Measurements from ENCODE around the gene KLC1. TPM values are rescaled to one million over a fixed set of nuclear protein-coding genes. Genes with fewer than 3 reads are reported as not detected.

Gene KLC1
- total and polyA plus RNA-seq, 2 of the 13 experiments (the other 11 are each of a cell fraction or from before 2014, with no cell fraction given) = 53.2 to 63.5 TPM

GRCh38 chr14:103684471-103684870 lies 55.5 kb downstream of the KLC1 start:
- FAIRE-seq (no peak), ATAC-seq (no peak), DNase-seq (ENCODE audit: low spot score) (no peak)
- ChIA-PET POLR2A (no interaction called here), CTCF (ENCODE audit: low intra/inter-chr PET ratio, low total read pairs) (no interaction called here)
- Histone ChIP-seq H3K79me2 (ENCODE audit: insufficient read depth, low read length) (no peaks in the 10 kb centered on the region), H3K9ac (ENCODE audit: insufficient read depth, low read depth, low read length) (no peak overlapping the region), H3K27ac (ENCODE audit: extremely low read length, insufficient read depth, low read length) (no peak overlapping the region), H4K20me1 (ENCODE audit: insufficient read depth, low read length) (no peaks in the 10 kb centered on the region), H3K4me1 (ENCODE audit: insufficient read depth, low read length) (no peaks in the 10 kb centered on the region), H3K9me3 (ENCODE audit: low read length) (no peaks in the 10 kb centered on the region), H3K4me2 (ENCODE audit: low read depth, low read length) (no peak overlapping the region), H3K4me3 (replicated peaks in 1 of 3; ENCODE audit: insufficient read depth in 1 of 3, low read depth in 2 of 3, low read length in 3 of 3) (no peak overlapping the region), H2AFZ (ENCODE audit: low read length) (no peak overlapping the region), H3K36me3 (replicated peaks in 1 of 2; ENCODE audit: control insufficient read depth in 1 of 2, insufficient read depth in 2 of 2, low read length in 2 of 2) (peaks cover 20 to 77% of the 10 kb centered on the region in 2 experiments), H3K27me3 (ENCODE audit: control insufficient read depth in 1 of 2, insufficient read depth in 2 of 2, low read length in 2 of 2) (no peaks in the 10 kb centered on the region)
- in situ Hi-C loops (cut with HindIII; ENCODE audit: extremely low pct_ligation_motif_present, low pct_unique_long_range_greater_than_20kb) = no loop called here
- no TSS peak for BruUV-seq (replicated peaks)
- WGBS (ENCODE audit: low lambda C conversion rate) = 79% methylated on average over 5 of the region's 6 CpGs
- no peak for TF ChIP-seq ZNF879 (CRISPR knock-in tag; IDR thresholded peaks at IDR 0.05)
- peak; percentile 34 for TF ChIP-seq RBM22 (optimal IDR thresholded peaks at IDR 0.05; ENCODE audit: low read length)
- intact Hi-C loops (cut with micrococcal nuclease; ENCODE audit: unreplicated experiment) = no loop called here

- BruUV-seq (replicated peaks) = no TSS peak
- Histone ChIP-seq H3K4me2 (ENCODE audit: low read depth, low read length) (no peak overlapping the region), H3K4me3 (replicated peaks in 1 of 3; ENCODE audit: insufficient read depth in 1 of 3, low read depth in 2 of 3, low read length in 3 of 3) (no peak overlapping the region), H3K27ac (ENCODE audit: extremely low read length, insufficient read depth, low read length) (no peak overlapping the region), H3K27me3 (ENCODE audit: control insufficient read depth in 1 of 2, insufficient read depth in 2 of 2, low read length in 2 of 2) (no peaks in the 10 kb centered on the region), H3K36me3 (replicated peaks in 1 of 2; ENCODE audit: control insufficient read depth in 1 of 2, insufficient read depth in 2 of 2, low read length in 2 of 2) (peaks cover 20 to 75% of the 10 kb centered on the region in 2 experiments), H3K4me1 (ENCODE audit: insufficient read depth, low read length) (no peaks in the 10 kb centered on the region), H3K9me3 (ENCODE audit: low read length) (no peaks in the 10 kb centered on the region), H4K20me1 (ENCODE audit: insufficient read depth, low read length) (no peaks in the 10 kb centered on the region), H3K9ac (ENCODE audit: insufficient read depth, low read depth, low read length) (no peak overlapping the region), H2AFZ (ENCODE audit: low read length) (no peak overlapping the region), H3K79me2 (ENCODE audit: insufficient read depth, low read length) (no peaks in the 10 kb centered on the region)
- ChIA-PET CTCF (ENCODE audit: low intra/inter-chr PET ratio, low total read pairs) (no interaction called here), POLR2A (no interaction called here)
- no peak for FAIRE-seq
- TF ChIP-seq ZNF256 (CRISPR knock-in tag; conservative IDR thresholded peaks at IDR 0.05) = no peak
- no peak for TF ChIP-seq FOXA1 (IDR thresholded peaks at IDR 0.05)
- TF ChIP-seq FOXA1 (CRISPR knock-in tag; IDR thresholded peaks at IDR 0.05) = no peak
- TF ChIP-seq ZNF652 (CRISPR knock-in tag; IDR thresholded peaks at IDR 0.05; ENCODE audit: borderline replicate concordance, low read depth) = no peak
- TF ChIP-seq ZBED4 (CRISPR knock-in tag; IDR thresholded peaks at IDR 0.05; ENCODE audit: borderline replicate concordance) = no peak
- peak; percentile 1 for TF ChIP-seq RBM22 (optimal IDR thresholded peaks at IDR 0.05; ENCODE audit: low read length)
- TF ChIP-seq ZMYM3 (CRISPR knock-in tag; IDR thresholded peaks at IDR 0.05) = no peak
- TF ChIP-seq NR2F2 (IDR thresholded peaks at IDR 0.05; ENCODE audit: borderline replicate concordance, low read depth) = no peak
- in situ Hi-C loops (cut with HindIII; ENCODE audit: extremely low pct_ligation_motif_present, low pct_unique_long_range_greater_than_20kb) = no loop called here
- intact Hi-C loops (cut with micrococcal nuclease; ENCODE audit: unreplicated experiment) = no loop called here
- ATAC-seq = no peak
- no peak for DNase-seq (ENCODE audit: low spot score)
- WGBS (ENCODE audit: low lambda C conversion rate) = 98% methylated on average over 15 of the region's 15 CpGs
Measured at GRCh38 chr14:103684871-103685270, 55.9 kb downstream of the KLC1 start.

All from HepG2 (cell line).